Nephron progenitor cell (in vitro differentiated cells): ENCODE measurements around the gene COL12A1.

Experiments used
- DNase-seq: peaks from one replicate; pipeline ENCODE4 v3.0.0; 2021
- H3K27ac Mint-ChIP-seq: 2 replicates; pipeline ENCODE4 v1.8.0; 2021; ENCODE audit warnings: mild to moderate bottlenecking, moderate library complexity, mixed read lengths
- H3K27me3 Mint-ChIP-seq: 2 replicates; pipeline ENCODE4 v1.8.0; 2021; ENCODE audit warnings: mild to moderate bottlenecking, low read depth, mixed read lengths; ENCODE audit not compliant: poor library complexity
- H3K36me3 Mint-ChIP-seq: 2 replicates; pipeline ENCODE4 v1.8.0; 2021; ENCODE audit warnings: low read depth, mixed read lengths
- H3K4me1 Mint-ChIP-seq: 2 replicates; pipeline ENCODE4 v1.8.0; 2021; ENCODE audit warnings: mixed read lengths
- H3K4me3 Mint-ChIP-seq: 2 replicates; pipeline ENCODE4 v1.8.0; 2021; ENCODE audit warnings: mild to moderate bottlenecking, moderate library complexity, mixed read lengths
- H3K9me3 Mint-ChIP-seq: 2 replicates; pipeline ENCODE4 v1.8.0; 2021; ENCODE audit warnings: mild to moderate bottlenecking, moderate library complexity, mixed read lengths
- CTCF ChIP-seq: fragments of 200-600 bp; sonication (generic); IDR thresholded peaks from 2 replicates; pipeline ENCODE4 v1.5.0; 2021; ENCODE audit warnings: antibody characterized with exemption

COL12A1 gene

DNA sequence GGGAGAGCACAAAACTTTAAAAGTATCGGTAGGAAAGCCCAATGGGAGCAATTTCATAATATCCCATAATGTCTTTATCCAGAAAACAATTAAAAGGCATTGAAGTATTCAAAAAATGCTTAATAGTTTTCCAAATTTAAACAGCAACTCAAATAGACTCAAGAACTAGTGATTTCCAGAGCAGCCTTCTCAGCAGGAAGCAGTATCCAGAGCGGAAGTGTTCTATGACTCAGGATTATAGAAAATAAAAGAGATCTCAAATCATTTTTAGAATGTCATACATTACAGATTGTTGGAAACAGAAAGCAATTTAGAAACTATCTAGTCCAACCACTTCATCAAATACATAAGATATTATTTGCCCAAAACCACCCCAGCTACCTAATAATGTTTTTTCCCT, 79.3 kb downstream of the COL12A1 start:
- Mint-ChIP-seq H3K27me3 (no peaks in the 10 kb centered on the region), H3K9me3 (no peaks in the 10 kb centered on the region), H3K4me1 (no peaks in the 10 kb centered on the region), H3K36me3 (no peaks in the 10 kb centered on the region), H3K4me3 (no peak overlapping the region), H3K27ac (no peak overlapping the region)
- no peak for TF ChIP-seq CTCF
- DNase-seq = no peak

- H3K9me3 Mint-ChIP-seq = no peaks in the 10 kb centered on the region
- H3K27me3 Mint-ChIP-seq = no peaks in the 10 kb centered on the region
- TF ChIP-seq CTCF = no peak
- no peak for DNase-seq
- no peaks in the 10 kb centered on the region for H3K4me1 Mint-ChIP-seq
- no peak overlapping the region for H3K27ac Mint-ChIP-seq
- no peak overlapping the region for H3K4me3 Mint-ChIP-seq
- H3K36me3 Mint-ChIP-seq = no peaks in the 10 kb centered on the region
Measured at GRCh38 chr6:75124983-75125382, 80.9 kb downstream of the COL12A1 start.

DNA sequence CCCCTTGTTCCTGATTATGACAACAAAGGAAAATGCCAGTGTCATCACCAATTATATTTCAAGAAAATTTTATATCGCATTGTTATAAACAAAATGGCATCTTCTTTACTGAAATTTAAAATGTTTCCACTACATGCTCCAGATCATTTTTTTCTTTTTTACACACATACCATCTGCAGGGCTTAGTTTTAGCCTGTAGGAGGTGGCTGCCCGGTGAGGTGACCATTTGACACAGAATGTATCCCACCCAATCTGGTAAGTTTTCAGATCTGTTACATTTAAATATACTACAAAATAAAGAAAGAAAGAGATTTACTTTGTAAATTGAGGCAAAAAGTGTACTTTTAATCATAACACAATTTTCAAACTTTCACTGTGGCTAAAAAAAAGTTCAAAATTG, 81.8 kb downstream of the COL12A1 start:
- Mint-ChIP-seq H3K36me3 (no peaks in the 10 kb centered on the region), H3K27ac (no peak overlapping the region), H3K27me3 (no peaks in the 10 kb centered on the region), H3K4me3 (no peak overlapping the region), H3K4me1 (no peaks in the 10 kb centered on the region), H3K9me3 (no peaks in the 10 kb centered on the region)
- no peak for DNase-seq
- TF ChIP-seq CTCF = no peak

DNA sequence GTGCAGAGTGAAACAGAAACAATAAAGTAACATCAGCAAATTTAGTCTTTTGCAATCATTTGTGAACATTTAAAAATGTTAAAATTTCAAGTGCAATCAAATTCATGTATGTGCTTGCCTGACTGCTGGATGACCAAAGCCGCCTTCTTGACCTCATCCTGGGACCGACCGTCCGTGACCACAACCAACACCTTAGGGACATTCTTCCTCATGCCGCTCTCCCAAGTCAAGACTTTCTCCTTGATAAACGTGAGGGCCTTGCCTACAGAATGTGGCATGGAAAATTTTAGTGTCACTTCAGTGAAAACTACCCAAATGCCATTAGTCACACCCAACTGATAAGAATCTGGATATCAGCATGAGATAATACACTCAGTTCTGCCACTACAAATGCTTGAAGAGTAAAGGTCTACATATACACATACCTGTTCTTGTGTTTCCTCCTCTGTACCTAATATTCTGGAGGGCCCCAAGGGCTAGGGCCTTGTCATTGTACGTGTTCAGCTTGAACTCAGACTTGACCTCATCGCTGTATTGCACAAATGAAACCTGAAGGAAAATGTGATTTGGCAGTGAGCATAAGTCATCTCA, 86.8 kb downstream of the COL12A1 start:
- no peaks in the 10 kb centered on the region for H3K27me3 Mint-ChIP-seq
- H3K4me3 Mint-ChIP-seq = no peak overlapping the region
- H3K4me1 Mint-ChIP-seq = no peaks in the 10 kb centered on the region
- no peak for TF ChIP-seq CTCF
- no peaks in the 10 kb centered on the region for H3K9me3 Mint-ChIP-seq
- DNase-seq = no peak
- no peaks in the 10 kb centered on the region for H3K36me3 Mint-ChIP-seq
- no peak overlapping the region for H3K27ac Mint-ChIP-seq

DNA sequence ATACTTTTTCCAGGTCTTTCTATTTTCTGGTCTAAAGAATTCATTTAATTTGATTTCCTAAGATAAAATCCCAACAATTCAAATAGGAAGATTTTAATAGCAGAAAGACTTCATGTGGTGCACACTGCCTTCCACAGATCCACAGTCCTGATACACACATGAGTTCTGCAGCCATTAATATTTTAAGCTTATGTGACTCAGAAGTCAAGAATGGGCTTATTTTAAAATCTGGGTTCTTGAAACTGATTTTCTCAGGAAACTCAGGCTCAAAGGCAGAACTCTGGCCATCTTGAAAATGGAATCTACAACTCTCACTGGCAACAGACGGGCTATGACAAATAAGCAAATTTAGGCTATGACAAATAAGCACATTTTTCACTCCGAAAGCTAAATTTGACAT, 88.2 kb downstream of the COL12A1 start:
- no peaks in the 10 kb centered on the region for H3K27me3 Mint-ChIP-seq
- H3K36me3 Mint-ChIP-seq = no peaks in the 10 kb centered on the region
- H3K9me3 Mint-ChIP-seq = no peaks in the 10 kb centered on the region
- H3K4me3 Mint-ChIP-seq = no peak overlapping the region
- H3K27ac Mint-ChIP-seq = no peak overlapping the region
- H3K4me1 Mint-ChIP-seq = no peaks in the 10 kb centered on the region
- TF ChIP-seq CTCF = no peak
- DNase-seq = no peak

- TF ChIP-seq CTCF = no peak
- Mint-ChIP-seq H3K27me3 (no peaks in the 10 kb centered on the region), H3K9me3 (no peaks in the 10 kb centered on the region), H3K4me1 (no peaks in the 10 kb centered on the region), H3K36me3 (no peaks in the 10 kb centered on the region), H3K4me3 (no peak overlapping the region), H3K27ac (no peak overlapping the region)
- no peak for DNase-seq
Measured at GRCh38 chr6:75116946-75117345, 88.9 kb downstream of the COL12A1 start.
